SH-SY5Y (cell line): Measurements from ENCODE around the gene BRME1.

Experiments used
- GATA2 ChIP-seq: IDR thresholded peaks from 2 replicates; pipeline ENCODE4 v1.6.1; 2011; ENCODE audit warnings: mild to moderate bottlenecking, low read depth, low read length
- GATA3 ChIP-seq: IDR thresholded peaks from 2 replicates; pipeline ENCODE4 v1.6.1; 2011; ENCODE audit warnings: low read depth, mild to moderate bottlenecking, low read length, moderate library complexity

DNA sequence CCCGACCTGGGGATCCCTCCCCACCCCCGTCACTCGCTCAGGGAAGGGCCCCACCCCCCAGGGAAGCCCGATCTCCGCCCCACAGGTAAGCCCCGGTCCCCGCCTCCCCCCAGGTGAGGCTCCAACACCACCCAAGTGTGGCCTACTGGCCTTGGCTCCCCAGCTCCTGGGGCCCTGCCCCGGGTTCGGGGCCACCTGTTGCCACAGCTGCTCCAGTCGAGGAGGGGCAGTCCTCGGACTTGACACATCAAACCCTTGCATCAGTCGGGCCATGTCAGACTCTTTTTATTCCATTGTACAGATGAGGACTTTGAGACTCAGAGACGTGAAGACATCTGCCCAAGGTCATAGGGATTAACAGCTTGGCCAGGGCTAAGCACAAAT is 596 bp upstream of the BRME1 start:
- no peak for TF ChIP-seq GATA2
- no peak for TF ChIP-seq GATA3
